Measurements from ENCODE around the gene CLASP1.
A peak's percentile ranks its signal among the peaks of the same experiment; 100 is the strongest.

The CLASP1 gene

GRCh38 chr2:121649149-121649595 is at the start of gene CLASP1:
Gene CLASP1, minus strand, starts transcription at chr2:121649462. Its CDS starts 43,567 bp downstream, at chr2:121605895.
- TF ChIP-seq ZNF70 (CRISPR knock-in tag; IDR thresholded peaks at IDR 0.05): no peak
- no peak for TF ChIP-seq ISL1 (CRISPR knock-in tag; IDR thresholded peaks at IDR 0.05)
- no peak for TF ChIP-seq TSHZ2 (CRISPR knock-in tag; IDR thresholded peaks at IDR 0.05)
- no peak for TF ChIP-seq CSRNP3 (CRISPR knock-in tag; IDR thresholded peaks at IDR 0.05)
- no peak for TF ChIP-seq OSR1 (CRISPR knock-in tag; IDR thresholded peaks at IDR 0.05)
- TF ChIP-seq PPARA (CRISPR knock-in tag; IDR thresholded peaks at IDR 0.05; ENCODE audit: borderline replicate concordance): no peak
- TF ChIP-seq SNAI2 (CRISPR knock-in tag; IDR thresholded peaks at IDR 0.05): no peak
- no peak for TF ChIP-seq ESRRG (CRISPR knock-in tag; IDR thresholded peaks at IDR 0.05)
- TF ChIP-seq ZC3H10 (CRISPR knock-in tag; IDR thresholded peaks at IDR 0.05): no peak
- TF ChIP-seq ARNTL (CRISPR knock-in tag; IDR thresholded peaks at IDR 0.05; ENCODE audit: borderline replicate concordance, low read depth): no peak
- TF ChIP-seq ZFP30 (CRISPR knock-in tag; IDR thresholded peaks at IDR 0.05): no peak
- no peak for TF ChIP-seq ZNF565 (CRISPR knock-in tag; conservative IDR thresholded peaks at IDR 0.05; ENCODE audit: low read depth)
- no peak for TF ChIP-seq BACH2 (CRISPR knock-in tag; IDR thresholded peaks at IDR 0.05; ENCODE audit: borderline replicate concordance)
- TF ChIP-seq ZFP3 (CRISPR knock-in tag; IDR thresholded peaks at IDR 0.05): no peak
- TF ChIP-seq ZNF8 (CRISPR knock-in tag; IDR thresholded peaks at IDR 0.05): no peak
- no peak; the same call in 1 of the 2 replicates for TF ChIP-seq PATZ1 (CRISPR knock-in tag; IDR thresholded peaks at IDR 0.05; ENCODE audit: borderline replicate concordance)
- no peak for TF ChIP-seq RARB (CRISPR knock-in tag; IDR thresholded peaks at IDR 0.05)
- peak; percentile 48 for ATAC-seq

- no peak for TF ChIP-seq TSHZ2 (CRISPR knock-in tag; IDR thresholded peaks at IDR 0.05)
- TF ChIP-seq CSDC2 (CRISPR knock-in tag; IDR thresholded peaks at IDR 0.05): no peak
- no peak for TF ChIP-seq PATZ1 (CRISPR knock-in tag; IDR thresholded peaks at IDR 0.05; ENCODE audit: borderline replicate concordance)
- TF ChIP-seq BACH2 (CRISPR knock-in tag; IDR thresholded peaks at IDR 0.05; ENCODE audit: borderline replicate concordance): no peak
- TF ChIP-seq SNAI2 (CRISPR knock-in tag; IDR thresholded peaks at IDR 0.05): no peak
- no peak for ATAC-seq
Observed at GRCh38 chr2:121698318-121698930, 49.2 kb upstream of the CLASP1 start.

- ATAC-seq: no peak
- no peak for TF ChIP-seq CREB5 (CRISPR knock-in tag; IDR thresholded peaks at IDR 0.05; ENCODE audit: low read depth)
- no peak for TF ChIP-seq CSDC2 (CRISPR knock-in tag; IDR thresholded peaks at IDR 0.05)
- no peak for TF ChIP-seq OSR1 (CRISPR knock-in tag; IDR thresholded peaks at IDR 0.05)
- no peak for TF ChIP-seq TCF4 (CRISPR knock-in tag; IDR thresholded peaks at IDR 0.05; ENCODE audit: borderline replicate concordance)
- no peak for TF ChIP-seq ESRRG (CRISPR knock-in tag; IDR thresholded peaks at IDR 0.05)
- TF ChIP-seq GLIS3 (CRISPR knock-in tag; IDR thresholded peaks at IDR 0.05): no peak
- TF ChIP-seq TSHZ2 (CRISPR knock-in tag; IDR thresholded peaks at IDR 0.05): no peak
- no peak for TF ChIP-seq SNAI2 (CRISPR knock-in tag; IDR thresholded peaks at IDR 0.05)
Observed at GRCh38 chr2:121697108-121697631, 47.9 kb upstream of the CLASP1 start.

Data from SK-N-SH treated with all-trans-retinoic acid at 6 μM for 48 hours (cell line).